Loucy (cell line): ENCODE data around the gene ZNF287.

Experiments used
- EZH2phosphoT487 ChIP-seq: fragments of 200-600 bp; IDR thresholded peaks from 2 replicates; pipeline ENCODE4 v1.6.1; 2018; ENCODE audit warnings: antibody characterized with exemption, mild to moderate bottlenecking, moderate library complexity, borderline replicate concordance
- TF ChIP-seq, protein P1 (sequence below): fragments of 200-600 bp; sonication (generic); conservative IDR thresholded peaks from 2 replicates; pipeline ENCODE4 v1.5.1; 2014; ENCODE audit warnings: mild to moderate bottlenecking, antibody characterized with exemption, low read length

- TF ChIP-seq, protein P1, sequence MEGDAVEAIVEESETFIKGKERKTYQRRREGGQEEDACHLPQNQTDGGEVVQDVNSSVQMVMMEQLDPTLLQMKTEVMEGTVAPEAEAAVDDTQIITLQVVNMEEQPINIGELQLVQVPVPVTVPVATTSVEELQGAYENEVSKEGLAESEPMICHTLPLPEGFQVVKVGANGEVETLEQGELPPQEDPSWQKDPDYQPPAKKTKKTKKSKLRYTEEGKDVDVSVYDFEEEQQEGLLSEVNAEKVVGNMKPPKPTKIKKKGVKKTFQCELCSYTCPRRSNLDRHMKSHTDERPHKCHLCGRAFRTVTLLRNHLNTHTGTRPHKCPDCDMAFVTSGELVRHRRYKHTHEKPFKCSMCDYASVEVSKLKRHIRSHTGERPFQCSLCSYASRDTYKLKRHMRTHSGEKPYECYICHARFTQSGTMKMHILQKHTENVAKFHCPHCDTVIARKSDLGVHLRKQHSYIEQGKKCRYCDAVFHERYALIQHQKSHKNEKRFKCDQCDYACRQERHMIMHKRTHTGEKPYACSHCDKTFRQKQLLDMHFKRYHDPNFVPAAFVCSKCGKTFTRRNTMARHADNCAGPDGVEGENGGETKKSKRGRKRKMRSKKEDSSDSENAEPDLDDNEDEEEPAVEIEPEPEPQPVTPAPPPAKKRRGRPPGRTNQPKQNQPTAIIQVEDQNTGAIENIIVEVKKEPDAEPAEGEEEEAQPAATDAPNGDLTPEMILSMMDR: no peak
- no peak for TF ChIP-seq EZH2phosphoT487
These were observed 48.6 kb upstream of the ZNF287 start for GRCh38 chr17:16617481-16618060.
